HG02840 (cell line): ENCODE results near the gene SRSF12.
"Not testable (repeated sequence)": the region's sequence is repeated elsewhere in the genome, so short reads cannot be mapped to it uniquely, and the experiment has no call there.

Experiments
- ATAC-seq: cut with Tn5 transposase; IDR thresholded peaks from one replicate; pipeline ENCODE4 v1.9.1; 2021; ENCODE audit warnings: mild to moderate bottlenecking, moderate library complexity, moderate number of reproducible peaks; ENCODE audit not compliant: unreplicated experiment, low FRiP score

Gene SRSF12

DNA sequence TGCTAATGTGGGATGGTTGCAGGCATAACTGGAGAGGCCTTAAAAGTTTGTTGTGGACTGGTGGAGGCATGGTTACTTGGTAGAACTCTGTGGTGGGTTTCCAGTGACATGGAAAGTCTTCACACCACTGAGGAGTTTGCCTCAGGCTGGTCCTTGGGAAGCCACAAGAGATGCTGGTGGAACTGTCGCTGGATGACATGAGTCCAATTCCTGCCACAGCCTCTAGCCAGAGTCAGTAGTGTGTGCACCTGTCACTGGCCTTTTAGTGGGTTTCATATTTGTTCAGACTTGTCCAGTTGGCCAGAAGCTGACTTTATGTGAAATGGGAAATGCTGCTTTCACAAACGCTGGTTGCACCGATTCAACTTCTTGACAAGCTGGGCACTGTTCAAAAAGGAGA, 13.7 kb upstream of the SRSF12 start:
- no peak for ATAC-seq

DNA sequence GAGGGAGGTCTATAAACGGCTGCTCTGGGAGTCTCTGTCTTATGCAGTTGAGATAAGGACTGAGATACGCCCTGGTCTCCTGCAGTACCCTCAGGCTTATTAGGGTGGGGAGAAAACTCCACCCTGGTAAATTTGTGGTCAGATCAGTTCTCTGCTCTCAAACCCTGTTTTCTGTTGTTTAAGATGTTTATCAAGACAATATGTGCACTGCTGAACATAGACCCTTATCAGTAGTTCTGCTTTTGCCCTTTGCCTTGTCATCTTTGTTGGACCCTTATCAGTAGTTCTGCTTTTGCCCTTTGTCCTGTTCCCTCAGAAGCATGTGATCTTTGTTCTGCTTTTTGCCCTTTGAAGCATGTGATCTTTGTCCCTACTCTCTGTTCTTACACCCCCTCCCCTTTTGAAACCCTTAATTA, 10.4 kb upstream of the SRSF12 start:
- not testable (repeated sequence) for ATAC-seq

DNA sequence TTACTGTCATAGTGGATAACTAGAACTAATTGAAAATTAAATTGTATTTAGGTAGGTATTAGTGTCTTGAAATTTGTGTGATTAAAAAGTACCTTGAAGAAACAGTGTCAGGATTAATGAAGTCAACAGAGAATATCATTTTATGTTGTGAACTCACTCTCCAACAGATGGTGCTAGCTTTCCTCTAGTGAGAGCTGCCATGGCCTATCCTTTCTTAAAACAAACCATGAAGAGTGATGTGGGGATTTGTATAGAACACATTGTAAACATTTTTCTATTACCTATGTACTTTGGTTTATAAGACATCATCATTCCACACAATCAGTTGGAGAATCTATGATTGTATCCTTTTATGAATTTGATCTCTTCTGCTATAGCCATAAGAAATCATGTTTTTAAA, 4.8 kb upstream of the SRSF12 start:
- no peak for ATAC-seq

DNA sequence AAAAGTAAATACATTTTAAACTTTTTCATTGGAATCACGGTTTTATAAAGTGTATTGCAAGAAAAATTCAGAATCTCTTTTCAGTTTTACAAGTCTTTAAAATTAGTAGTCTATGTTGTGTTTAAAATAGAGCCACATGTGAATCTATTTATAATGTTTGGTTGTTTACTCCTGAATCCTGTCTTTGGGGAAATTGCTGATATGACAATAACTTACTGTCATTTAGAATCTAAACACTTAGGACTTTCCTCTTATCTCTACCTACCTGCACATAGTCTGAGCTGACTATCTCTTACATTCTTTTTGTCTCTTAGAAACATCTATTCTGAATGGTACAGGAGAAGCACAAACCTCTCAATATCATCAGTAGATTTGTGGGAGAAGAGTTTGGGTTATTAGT, 4.1 kb upstream of the SRSF12 start:
- ATAC-seq = no peak

DNA sequence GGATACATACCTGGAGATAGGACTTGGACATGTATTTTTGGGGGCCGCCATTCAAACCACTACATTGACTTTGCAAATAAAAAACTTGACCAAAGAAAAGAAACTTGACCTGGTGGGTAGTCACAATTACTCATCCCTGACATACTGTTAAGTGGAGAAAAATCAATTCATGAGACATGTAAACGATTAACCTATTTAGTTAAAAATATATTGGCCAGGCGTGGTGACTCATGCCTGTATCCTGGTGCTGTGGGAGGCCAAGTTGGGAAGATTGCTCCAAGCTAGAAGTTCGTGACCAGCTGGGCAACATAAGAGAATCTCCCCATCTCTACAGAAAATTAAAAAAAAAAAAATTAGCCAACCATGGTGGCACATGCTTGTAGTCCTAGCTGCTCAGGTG, 2.5 kb upstream of the SRSF12 start:
- no peak for ATAC-seq

DNA sequence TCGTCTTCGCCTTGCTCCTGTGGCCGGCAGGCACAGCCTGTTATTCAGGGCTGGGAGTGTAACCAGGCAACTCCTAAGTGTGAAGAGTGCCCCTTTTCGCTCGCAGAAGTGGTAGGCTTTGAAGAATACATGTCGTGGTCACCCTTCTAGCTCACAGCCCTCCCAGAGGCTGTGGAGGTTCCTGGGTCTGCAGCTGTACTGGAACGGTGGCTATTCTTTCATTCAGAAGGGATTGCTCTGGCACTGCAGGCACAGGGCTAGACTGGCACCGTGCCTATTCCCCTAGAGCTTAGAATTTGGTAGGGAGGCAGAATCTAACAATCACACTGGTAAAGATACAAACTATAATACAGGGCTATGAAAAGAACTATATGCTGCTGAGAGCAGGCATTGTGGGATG, 1.1 kb upstream of the SRSF12 start:
- no peak for ATAC-seq

DNA sequence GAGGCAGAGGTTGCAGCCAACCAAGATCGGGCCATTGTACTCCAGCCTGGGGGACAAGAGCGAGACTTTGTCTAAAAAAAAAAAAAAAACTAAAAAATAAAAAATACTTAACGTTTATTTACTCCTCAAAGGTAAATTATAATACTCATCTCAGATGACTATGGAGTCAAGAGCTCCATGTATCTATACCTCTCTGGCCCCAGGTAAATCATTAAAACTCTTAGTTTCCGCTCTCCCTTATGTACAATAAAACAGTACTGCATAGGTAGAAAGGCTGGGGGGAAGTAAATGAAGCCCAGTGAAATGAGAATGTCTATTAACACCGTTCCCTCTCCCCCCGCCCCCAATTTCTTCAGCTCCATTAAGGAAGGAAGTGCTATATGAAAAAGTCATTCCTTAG, 1.2 kb downstream of the SRSF12 start:
- no peak for ATAC-seq

DNA sequence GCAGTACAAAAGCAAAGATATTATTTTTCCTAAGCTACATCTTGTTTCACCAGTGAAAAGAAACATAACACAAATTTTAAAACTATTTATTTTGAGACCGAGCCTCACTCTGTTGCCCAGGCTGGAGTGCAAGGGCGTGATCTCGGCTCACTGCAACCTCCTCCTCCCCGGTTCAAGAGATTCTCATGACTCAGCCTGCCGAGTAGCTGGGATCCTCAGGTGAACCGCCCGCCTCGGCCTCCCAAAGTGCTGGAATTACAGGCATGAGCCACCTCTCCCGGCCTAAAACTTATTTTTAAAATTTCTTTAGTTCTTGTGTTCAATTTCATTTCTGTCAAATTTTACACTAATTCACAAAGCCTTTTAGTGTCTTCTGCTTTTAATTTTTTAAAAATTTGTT, 5.9 kb downstream of the SRSF12 start:
- no peak for ATAC-seq

DNA sequence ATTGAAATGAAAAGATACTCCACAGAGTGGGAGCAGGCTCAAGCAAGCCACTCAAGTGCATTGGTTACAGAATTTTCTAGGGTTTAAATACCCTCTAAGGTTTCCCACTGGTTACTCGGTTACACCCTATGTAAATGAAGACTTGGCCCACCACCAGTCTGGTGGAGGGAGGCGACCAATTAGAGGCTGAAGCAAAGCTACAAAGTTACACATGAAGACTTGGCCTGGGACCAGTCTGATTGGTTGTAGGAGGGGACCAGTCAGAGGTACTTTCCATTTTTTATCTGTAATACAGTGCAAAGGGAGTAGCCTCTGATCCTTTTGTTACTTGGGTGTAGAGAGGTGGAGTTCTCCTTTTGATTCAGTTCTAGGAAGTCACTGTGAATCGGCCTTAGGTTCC, 7.6 kb downstream of the SRSF12 start:
- ATAC-seq = no peak

DNA sequence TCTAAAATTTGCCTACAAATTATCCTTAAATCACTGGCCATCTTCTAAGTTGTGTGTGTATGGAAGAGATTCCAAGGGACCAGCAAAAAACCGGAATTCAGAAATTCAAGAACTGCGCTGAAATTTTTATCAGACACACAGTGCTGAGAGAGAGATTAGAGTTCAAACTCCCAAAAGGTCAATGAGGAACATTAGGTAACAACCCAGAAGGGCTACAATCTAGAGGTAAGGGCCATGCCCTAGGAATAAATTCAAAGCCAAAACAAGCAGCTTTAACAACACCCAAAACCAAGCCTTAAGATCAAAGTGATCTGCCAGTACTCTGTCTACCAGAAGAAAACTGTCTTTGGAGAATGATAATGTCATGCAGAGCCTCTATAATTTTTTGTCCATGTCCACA, 17.8 kb downstream of the SRSF12 start:
- no peak for ATAC-seq

DNA sequence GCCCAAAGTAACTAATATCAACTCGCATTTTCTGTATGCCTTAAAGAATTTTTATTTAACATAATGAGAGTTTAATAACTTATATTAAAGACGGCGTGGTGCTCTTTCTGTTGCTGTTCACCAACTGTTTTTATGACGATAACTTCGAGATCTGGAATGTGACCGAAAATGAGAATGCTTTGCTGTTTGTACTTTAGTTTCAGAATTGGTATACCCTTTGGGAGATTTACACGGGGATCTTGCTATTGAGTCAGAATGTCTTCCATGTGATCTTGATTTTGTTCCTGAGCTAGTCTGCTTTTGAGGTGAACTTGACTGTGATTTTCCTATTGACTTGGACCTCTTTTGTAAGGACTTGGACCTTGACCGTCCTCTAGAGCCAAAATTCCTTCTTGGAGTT, 19.4 kb downstream of the SRSF12 start:
- no peak for ATAC-seq

DNA sequence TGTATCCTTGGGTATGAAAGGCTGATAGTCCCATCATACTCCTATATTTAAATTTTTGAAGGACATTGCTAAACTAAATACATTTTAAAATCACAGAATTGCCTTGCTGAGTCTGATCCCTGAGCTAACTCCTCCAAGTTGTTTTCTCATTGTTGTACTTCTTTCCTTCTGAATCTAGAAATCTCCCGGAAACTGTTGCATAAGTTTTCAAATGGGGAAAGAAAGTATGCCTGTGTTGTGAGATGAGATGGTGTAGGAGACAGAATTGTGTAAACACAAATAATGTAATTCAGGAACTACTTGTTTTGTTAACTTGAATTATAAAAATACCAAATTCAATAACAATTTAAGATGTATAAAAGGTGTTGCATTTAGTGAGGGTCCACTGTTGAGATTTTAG, 30.0 kb downstream of the SRSF12 start:
- ATAC-seq = no peak

DNA sequence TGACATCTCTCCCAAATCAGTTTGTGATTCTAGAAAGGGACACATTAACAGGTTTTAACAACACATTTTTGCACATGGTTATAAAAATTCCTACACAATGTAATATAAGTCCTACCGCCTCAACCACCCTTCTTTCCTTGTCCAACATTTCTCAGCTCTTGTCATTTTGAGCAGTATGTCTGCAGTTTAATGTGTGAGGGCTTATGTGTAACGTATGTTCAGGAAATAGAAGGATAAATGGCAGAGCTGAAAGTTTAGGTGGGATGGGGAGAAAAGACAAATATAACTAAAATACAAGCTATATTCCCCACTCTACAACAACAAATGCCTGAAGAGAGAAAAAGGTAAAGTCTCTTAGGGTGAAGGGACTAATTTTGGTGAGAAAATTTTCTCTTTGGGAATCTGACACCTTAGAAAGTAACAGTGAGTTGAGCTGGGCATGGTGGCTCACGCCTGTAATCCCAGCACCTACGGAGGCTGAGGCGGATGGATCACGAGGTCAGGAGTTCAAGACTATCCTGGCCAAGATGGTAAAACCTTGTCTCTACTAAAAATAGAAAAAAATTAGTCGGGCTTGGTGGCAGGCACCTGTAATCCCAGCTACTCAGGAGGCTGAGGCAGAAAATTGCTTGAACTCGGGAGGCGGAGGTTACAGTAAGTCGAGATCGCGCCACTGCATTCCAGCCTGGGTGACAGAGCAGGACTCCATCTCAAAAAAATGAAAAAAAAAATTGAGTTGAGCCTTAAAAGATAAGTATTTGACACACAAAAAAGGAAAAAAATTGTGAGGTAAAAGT, 32.3 kb downstream of the SRSF12 start:
- ATAC-seq = no peak

DNA sequence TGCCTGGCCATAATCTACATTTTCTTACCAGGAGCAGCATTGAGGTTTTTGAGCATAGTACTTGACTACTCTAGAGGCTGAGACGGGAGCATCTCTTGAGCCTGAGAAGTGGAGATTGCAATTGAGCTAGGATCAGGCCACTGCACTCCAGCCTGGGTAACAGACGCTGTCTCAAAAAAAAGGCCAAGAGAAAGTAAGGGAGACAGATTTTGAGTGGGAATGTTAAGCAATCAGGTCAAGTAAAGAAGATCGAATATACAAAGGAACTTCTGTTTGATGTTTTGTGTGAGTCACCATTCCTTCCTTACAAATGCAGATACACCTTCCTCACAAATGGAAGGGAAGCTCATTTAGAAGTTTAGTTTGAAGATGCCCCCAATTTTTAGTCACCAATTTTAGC, 32.9 kb downstream of the SRSF12 start:
- no peak for ATAC-seq

DNA sequence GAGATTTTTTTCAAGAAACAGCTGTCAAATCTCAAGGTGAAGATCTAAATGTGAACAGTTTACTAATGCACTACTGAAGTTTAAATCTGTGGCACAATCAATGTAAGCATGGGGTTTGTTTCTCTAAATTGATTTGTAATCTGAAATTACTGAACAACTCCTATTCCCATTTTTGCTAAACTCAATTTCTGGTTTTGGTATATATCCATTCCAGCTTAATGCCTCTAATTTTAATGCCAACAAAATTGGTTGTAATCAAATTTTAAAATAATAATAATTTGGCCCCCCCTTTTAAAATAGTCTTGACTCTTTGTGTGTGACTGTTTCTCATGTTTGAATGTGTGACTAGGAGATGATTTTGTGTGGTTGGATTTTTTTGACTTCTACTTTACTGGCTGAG, 33.3 kb downstream of the SRSF12 start:
- no peak for ATAC-seq

DNA sequence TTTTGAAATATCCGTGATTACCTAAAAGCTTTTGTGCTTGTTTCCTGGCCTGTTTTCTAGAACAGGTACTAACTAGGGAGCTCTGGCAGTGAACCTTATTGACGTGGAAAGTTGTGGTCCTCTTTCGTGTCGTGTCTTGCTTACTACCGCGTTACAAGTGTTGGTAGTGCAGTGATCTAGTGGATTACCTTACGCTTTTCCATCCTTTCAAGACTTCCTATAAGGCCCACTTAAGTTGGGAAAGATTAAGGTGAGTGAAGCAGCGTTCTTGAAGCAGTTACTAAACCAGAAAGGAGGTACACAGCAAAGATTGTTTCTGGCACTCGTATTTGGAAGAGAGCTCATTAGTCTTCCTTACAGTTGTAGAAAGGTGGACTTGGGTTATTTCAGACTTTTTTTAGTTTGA, 35.4 kb downstream of the SRSF12 start:
- no peak for ATAC-seq

DNA sequence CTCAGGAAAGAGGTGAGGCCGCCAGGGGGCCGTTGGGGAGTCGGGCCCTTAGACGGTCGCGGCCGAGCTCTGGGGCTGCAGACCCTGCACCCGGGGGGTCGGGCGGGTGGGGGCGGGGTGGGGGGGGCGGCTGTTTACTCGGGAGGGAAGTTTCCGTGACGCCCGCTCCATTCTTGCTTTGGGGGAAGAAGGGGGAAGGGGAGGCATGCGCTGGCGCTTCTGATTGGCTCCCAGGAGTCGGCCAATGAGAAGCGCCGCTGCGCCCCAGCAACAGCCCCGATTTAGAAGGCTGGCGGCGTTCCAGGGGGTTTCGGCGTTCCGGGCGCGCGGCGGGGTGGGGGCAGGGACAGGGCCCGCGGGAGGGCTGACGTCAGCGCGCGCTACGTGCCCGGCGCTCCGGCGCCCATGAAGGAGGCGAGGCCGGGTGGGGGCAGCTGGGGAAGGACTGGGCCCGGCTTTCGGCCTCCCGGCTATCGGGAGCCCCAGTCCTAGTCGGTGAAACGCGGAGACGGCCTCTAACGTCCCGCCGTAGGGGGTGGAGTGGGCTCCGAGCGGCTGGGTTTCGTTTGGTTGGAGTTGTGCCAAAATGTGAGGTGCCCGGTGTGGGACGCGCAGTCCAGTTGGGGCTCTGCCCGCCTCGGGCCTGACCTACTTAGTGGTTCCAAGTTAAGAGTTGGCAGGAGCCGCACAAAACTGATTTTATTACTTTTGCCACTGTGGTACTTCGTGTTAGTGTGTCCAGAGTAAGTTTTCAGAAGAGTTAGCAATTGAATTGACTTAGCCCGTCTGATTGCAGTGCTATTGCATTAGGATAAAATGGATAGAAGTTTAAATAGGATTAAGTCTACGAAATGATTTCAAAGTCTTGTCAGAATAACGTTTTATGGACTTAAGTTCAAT, 36.2 kb downstream of the SRSF12 start:
- ATAC-seq = peak; percentile 57

DNA sequence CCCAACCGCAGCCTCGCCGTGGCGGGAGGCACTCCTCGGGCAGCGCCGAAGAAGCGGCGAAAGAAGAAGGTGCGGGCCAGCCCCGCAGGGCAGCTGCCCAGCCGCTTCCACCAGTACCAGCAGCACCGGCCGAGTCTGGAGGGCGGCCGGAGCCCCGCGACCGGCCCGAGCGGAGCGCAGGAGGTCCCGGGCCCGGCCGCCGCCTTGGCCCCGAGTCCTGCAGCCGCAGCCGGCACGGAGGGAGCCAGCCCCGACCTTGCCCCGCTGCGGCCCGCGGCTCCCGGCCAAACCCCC, 36.8 kb downstream of the SRSF12 start:
- peak; percentile 13 for ATAC-seq

DNA sequence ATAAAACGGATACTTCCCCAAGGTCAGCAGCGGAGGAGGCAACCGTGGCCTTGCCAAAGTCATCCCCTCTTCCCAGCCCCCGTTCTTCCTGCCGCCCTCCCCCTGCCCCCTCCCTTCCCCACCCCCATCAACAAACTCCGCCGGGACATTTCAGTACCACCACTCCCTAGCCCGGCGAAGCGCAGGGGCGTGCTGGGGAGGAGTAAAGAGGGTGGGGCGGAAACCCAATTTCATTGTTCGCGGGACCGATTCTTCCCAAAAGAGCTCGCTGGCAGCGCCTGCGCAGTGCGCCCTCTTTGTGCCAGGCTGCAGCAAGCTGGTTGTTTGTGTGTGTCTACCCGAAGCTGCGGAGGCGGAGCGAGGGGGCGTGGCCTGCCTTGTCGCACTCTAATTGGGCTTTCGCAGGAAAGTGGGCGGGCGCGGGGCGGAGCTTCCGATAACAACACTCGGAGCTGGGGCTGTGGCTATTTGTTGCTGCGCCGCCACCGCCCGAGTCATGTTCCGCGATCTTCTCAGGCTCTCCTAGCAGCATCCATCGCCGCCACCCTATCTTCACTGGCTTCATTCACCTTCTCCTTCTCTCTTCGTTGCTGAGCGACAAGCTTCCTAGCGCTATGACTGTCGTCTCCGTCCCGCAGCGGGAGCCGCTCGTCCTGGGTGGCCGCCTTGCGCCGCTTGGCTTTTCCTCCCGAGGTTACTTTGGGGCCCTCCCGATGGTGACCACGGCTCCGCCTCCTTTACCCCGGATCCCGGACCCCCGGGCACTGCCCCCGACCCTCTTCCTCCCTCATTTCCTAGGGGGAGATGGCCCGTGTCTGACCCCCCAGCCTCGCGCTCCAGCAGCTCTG, 37.4 kb downstream of the SRSF12 start, which contains the start of gene PNRC1:
Gene PNRC1, plus strand, starts transcription at position 471 of the 848 bp plus-strand sequence. Its CDS starts 144 bp downstream, at position 615.
- peak; percentile 70 for ATAC-seq

DNA sequence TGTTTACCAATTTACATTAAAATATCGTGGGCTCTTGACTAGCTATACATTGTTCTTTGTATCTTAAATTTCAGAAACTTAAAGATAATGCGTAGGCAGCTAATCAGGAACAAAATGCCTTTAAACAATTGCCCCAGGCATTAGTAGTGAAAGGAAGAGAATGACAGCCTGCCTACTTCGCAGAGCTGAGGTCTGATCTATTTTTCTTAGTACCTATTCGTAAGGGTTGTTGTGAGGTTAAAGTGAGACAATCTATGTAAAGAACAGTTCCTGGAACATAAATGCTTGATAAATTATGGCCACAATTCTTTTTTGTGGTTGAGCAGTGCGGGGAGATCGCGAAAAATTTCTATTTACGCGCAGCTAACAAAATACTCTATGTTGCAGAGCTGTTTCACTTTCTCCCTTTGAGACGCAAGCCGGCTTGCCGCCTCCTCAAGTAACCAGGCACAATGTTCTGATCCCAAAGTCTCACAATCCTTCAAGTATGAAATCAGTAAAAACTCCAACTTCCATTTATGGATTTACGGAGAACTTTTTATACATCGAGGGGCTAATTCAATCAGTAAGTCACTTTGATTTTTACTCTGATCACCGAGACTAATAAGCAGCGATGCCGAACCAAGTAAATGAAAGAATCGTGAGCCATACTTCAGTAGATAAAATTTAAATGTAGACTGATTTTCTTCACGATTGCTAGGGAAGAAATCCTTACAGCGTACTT, 38.2 kb downstream of the SRSF12 start:
- no peak for ATAC-seq
